H1 (cell line): ENCODE results near the gene CCDC91. TPM values are rescaled to one million over a fixed set of nuclear protein-coding genes. Genes with fewer than 3 reads are reported as not detected.

Experiments
- GTF2F1 ChIP-seq: IDR thresholded peaks from 2 replicates; pipeline ENCODE4 v1.6.1; 2012; ENCODE audit warnings: low read depth, low read length, improper control_type of control experiment, borderline replicate concordance
- HDAC6 ChIP-seq: IDR thresholded peaks from one replicate; pipeline ENCODE4 v1.7.1; 2012; ENCODE audit warnings: low read depth, mild to moderate bottlenecking, inconsistent platforms, low read length, moderate library complexity
- KDM4A ChIP-seq: IDR thresholded peaks from one replicate; pipeline ENCODE4 v1.7.1; 2012; ENCODE audit warnings: low read depth, mild to moderate bottlenecking, moderate library complexity, low read length, inconsistent platforms; ENCODE audit not compliant: severe bottlenecking
- POU5F1 ChIP-seq: IDR thresholded peaks from 2 replicates; pipeline ENCODE4 v1.6.1; 2011; ENCODE audit warnings: low read depth, mild to moderate bottlenecking, low read length, moderate library complexity
- RNF2 ChIP-seq: fragments of 200-900, 300-1000 bp; sonication (generic); IDR thresholded peaks from 2 replicates; pipeline ENCODE4 v1.7.1; 2016; ENCODE audit warnings: borderline replicate concordance, low read depth, mild to moderate bottlenecking, antibody characterized with exemption, low read length; ENCODE audit not compliant: poor library complexity, severe bottlenecking; ENCODE audit errors: missing control alignments
- SIX5 ChIP-seq: IDR thresholded peaks from 2 replicates; pipeline ENCODE4 v1.6.1; 2011; ENCODE audit warnings: mild to moderate bottlenecking, low read depth, low read length
- SP4 ChIP-seq: IDR thresholded peaks from 2 replicates; pipeline ENCODE4 v1.6.1; 2012; ENCODE audit warnings: low read length, inconsistent platforms
- SUZ12 ChIP-seq: fragments of 200-600 bp; sonication (generic); IDR thresholded peaks from 2 replicates; pipeline ENCODE4 v1.6.1; 2012; ENCODE audit warnings: mild to moderate bottlenecking, inconsistent platforms, low read length, moderate library complexity, mixed read lengths
- YY1 ChIP-seq: IDR thresholded peaks from 2 replicates; pipeline ENCODE4 v1.6.1; 2011; ENCODE audit warnings: low read depth, mild to moderate bottlenecking, low read length
- polyA plus RNA-seq, 7 experiments: library from polyadenylated mRNA; depleted of rRNA in 3 of 7; stranded (reverse) in 5 of 7; unstranded in 2 of 7; fragments of >200 nt in 5 of 7; fragments of 200-250 nt in 2 of 7; gene quantifications; 1 replicate in 5 of 7; 2 replicates in 1 of 7; 4 replicates in 1 of 7; pipeline versions ENCODE4 v1.2.1 to v1.2.3, GENCODE V29; 2011 to 2013; ENCODE audit warnings: missing spikeins in 2 of 7, mixed read lengths in 2 of 7
- total RNA-seq: library from RNA; stranded (reverse); fragmentation: NEBNext Ultra II Directional; extraction: Animal tissue kit (Norgen Biotek cat#: 25700); gene quantifications from 2 replicates; pipeline ENCODE4 v1.2.1, GENCODE V29; 2021

The CCDC91 gene
- total and polyA plus RNA-seq, 2 of the 8 experiments (the other 6 are each of a cell fraction or from before 2014, with no cell fraction given), result 8.6 to 23.1 TPM

- TF ChIP-seq POU5F1, result no peak
- TF ChIP-seq KDM4A, result no peak
- TF ChIP-seq GTF2F1, result no peak
- no peak for TF ChIP-seq RNF2
- no peak for TF ChIP-seq SIX5
- TF ChIP-seq YY1, result no peak
- TF ChIP-seq SP4, result no peak
- TF ChIP-seq HDAC6, result no peak
- TF ChIP-seq SUZ12, result no peak
Observed at GRCh38 chr12:28217805-28218204, 27.5 kb downstream of the CCDC91 start (continued).
